Natural killer cell (primary cell): Measurements from ENCODE around the gene PTPRA. TPM values are rescaled to one million over a fixed set of nuclear protein-coding genes. Genes with fewer than 3 reads are reported as not detected.

Experiments
- ATAC-seq, 3 donors: fragments of 150-1000 bp in 2 of 3; fragments of 200-7000 bp in 1 of 3; cut with Tn5 transposase; 1 replicate in 1 of 3; 2 replicates in 2 of 3; pipeline ENCODE4 v1.10.0; 2021; ENCODE audit warnings: mild to moderate bottlenecking in 2 of 3, moderate library complexity in 2 of 3
- DNase-seq, 2 donors: peaks; one replicate each; pipeline versions ENCODE4 v3.0.0 to v3.0.0-alpha.2; 2013 to 2021; ENCODE audit warnings: mixed read lengths in 1 of 2
- H3K27ac ChIP-seq: one replicate; pipeline ENCODE4 v1.5.1; 2013; ENCODE audit warnings: mild to moderate bottlenecking, low read length
- H3K27me3 ChIP-seq: one replicate; pipeline ENCODE4 v1.6.1; 2013; ENCODE audit warnings: low read length; ENCODE audit not compliant: control insufficient read depth, insufficient read depth
- H3K36me3 ChIP-seq: one replicate; pipeline ENCODE4 v1.6.1; 2013; ENCODE audit warnings: low read length; ENCODE audit not compliant: control insufficient read depth, insufficient read depth
- H3K4me1 ChIP-seq: one replicate; pipeline ENCODE4 v1.6.1; 2013; ENCODE audit warnings: low read length; ENCODE audit not compliant: control insufficient read depth, insufficient read depth
- H3K4me3 ChIP-seq: one replicate; pipeline ENCODE4 v1.5.1; 2013; ENCODE audit warnings: low read length
- H3K9me3 ChIP-seq: one replicate; pipeline ENCODE4 v1.6.1; 2013; ENCODE audit warnings: low read length; ENCODE audit not compliant: control insufficient read depth, insufficient read depth
- H3K27ac Mint-ChIP-seq, 2 donors: one replicate each; pipeline ENCODE4 v1.8.0; 2022; ENCODE audit warnings: mild to moderate bottlenecking in 2 of 2, mixed read lengths in 2 of 2, moderate library complexity in 1 of 2
- H3K27me3 Mint-ChIP-seq, 2 donors: one replicate each; pipeline ENCODE4 v1.8.0; 2022; ENCODE audit warnings: low read depth in 2 of 2, mixed read lengths in 2 of 2
- H3K36me3 Mint-ChIP-seq: one replicate; pipeline ENCODE4 v1.8.0; 2022; ENCODE audit warnings: mixed read lengths
- H3K4me1 Mint-ChIP-seq, 2 donors: one replicate each; pipeline ENCODE4 v1.8.0; 2022; ENCODE audit warnings: mixed read lengths in 2 of 2
- H3K4me3 Mint-ChIP-seq: one replicate; pipeline ENCODE4 v1.8.0; 2022; ENCODE audit warnings: mild to moderate bottlenecking, moderate library complexity, mixed read lengths
- H3K9me3 Mint-ChIP-seq, 2 donors: one replicate each; pipeline ENCODE4 v1.8.0; 2022; ENCODE audit warnings: mixed read lengths in 2 of 2
- CTCF ChIP-seq: fragments of 200-600 bp; IDR thresholded peaks from one replicate; pipeline ENCODE4 v1.8.0; 2022; ENCODE audit warnings: antibody characterized with exemption
- WGBS: methylation state at CpG from one replicate; pipeline ENCODE4 v1.1.7; 2013; ENCODE audit warnings: missing lambda C conversion rate; ENCODE audit not compliant: insufficient coverage; 5-methylcytosine and 5-hydroxymethylcytosine counted together
- intact Hi-C: fragments of 100-400 bp; cut with micrococcal nuclease; formaldehyde crosslinking; loops from one replicate; pipeline ENCODE4 v1.14.2; 2022
- total RNA-seq, 4 donors: library from RNA; stranded (reverse); fragments of 120-200 nt in 1 of 4; gene quantifications; one replicate each; pipeline versions ENCODE4 v1.2.3 to v1.2.4, GENCODE V29; 2013 to 2022

Gene PTPRA
- total RNA-seq, 3 donors from 2014 or later (not counting 1 experiment from before 2014, with no cell fraction given), result 125 to 172 (median 141) TPM

DNA sequence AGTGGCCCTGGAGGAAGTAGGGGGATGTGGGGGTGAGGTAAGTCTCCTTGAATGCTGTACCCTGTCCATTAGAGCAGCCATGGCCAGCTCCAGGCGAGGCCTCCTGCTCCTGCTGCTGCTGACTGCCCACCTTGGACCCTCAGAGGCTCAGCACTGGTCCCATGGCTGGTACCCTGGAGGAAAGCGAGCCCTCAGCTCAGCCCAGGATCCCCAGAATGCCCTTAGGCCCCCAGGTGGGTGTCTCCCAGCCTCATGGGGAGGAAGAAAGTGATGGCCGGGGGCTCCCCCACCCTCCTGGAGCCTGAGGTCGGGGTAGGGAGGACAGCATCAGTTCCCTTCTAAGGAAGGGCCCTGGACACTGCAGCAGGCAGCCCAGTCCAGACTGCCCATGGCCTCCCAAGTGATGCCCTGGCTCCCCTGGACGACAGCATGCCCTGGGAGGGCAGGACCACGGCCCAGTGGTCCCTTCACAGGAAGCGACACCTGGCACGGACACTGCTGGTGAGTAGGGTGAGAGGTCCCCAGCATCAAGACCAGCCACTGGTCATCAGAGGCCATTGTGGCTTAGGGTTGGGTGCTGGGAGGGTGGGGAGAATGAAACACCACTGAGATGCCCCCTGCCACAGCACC is 171.2 kb downstream of the PTPRA start:
- H3K36me3 ChIP-seq, result peaks cover 18% of the 10 kb centered on the region
- WGBS, result 68% methylated on average over 8 of the region's 8 CpGs
- H3K9me3 ChIP-seq, result no peaks in the 10 kb centered on the region
- no peak overlapping the region for H3K4me3 ChIP-seq
- peaks cover 19 to 33% of the 10 kb centered on the region in 2 donors for H3K4me1 Mint-ChIP-seq
- DNase-seq (no peak), ATAC-seq (no peak)
- no peak for TF ChIP-seq CTCF
- H3K4me1 ChIP-seq, result peaks cover 22% of the 10 kb centered on the region
- peak overlapping the region; percentile 77 to 86 for H3K27ac Mint-ChIP-seq
- no peaks in the 10 kb centered on the region for H3K27me3 ChIP-seq
- peaks cover 2% of the 10 kb centered on the region for H3K36me3 Mint-ChIP-seq
- H3K9me3 Mint-ChIP-seq, result no peaks in the 10 kb centered on the region
- intact Hi-C loops, result no loop called here
- no peak overlapping the region for H3K27ac ChIP-seq
- H3K27me3 Mint-ChIP-seq, result no peaks in the 10 kb centered on the region
- H3K4me3 Mint-ChIP-seq, result peak overlapping the region; percentile 28

DNA sequence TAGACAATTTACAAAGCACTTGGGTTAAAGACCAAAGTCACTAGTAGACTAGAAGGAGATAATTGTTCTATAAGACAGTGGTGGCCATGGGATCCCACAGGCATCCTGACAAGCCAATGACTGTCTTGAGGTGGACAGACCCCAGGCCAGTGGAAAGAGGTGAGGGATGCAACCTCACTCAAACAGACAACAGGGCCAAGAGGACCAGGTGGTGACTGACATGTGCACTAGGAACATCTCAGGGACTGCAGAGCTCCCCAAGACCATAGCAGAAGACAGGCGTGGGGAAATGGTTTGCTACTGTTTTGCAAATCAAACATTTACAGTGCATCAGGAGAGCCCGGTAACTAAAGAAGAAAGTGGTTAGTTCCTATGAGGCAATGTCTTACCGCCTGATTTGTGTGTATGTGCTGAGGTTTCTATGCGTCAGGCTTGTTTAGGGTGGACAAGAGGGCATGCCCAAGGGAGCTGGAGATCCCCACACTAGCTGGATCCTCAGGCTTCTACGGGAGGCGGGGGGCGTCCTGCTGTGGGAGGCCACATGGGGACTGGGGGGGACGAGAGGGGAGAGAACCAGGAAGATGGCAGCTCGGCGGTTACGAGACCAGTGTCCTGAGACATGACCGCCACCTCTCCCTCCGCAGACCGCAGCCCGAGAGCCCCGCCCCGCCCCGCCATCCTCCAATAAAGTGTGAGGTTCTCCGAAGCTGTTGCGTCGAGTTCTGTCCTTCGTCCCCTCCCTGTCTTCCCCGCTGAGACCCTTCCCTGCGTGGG is 171.9 kb downstream of the PTPRA start:
- H3K27ac ChIP-seq, result peak overlapping the region; percentile 74
- peak; percentile 61 to 69 (median 68) for ATAC-seq

GRCh38 chr20:3045816-3046676 is 172.8 kb downstream of the PTPRA start, which contains the start of gene MRPS26:
Gene MRPS26, plus strand, starts transcription at chr20:3046052. Its CDS starts 17 bp downstream, at chr20:3046069.
- peaks cover 22% of the 10 kb centered on the region for H3K4me1 ChIP-seq
- Mint-ChIP-seq H3K36me3 (no peaks in the 10 kb centered on the region), H3K27me3 (no peaks in the 10 kb centered on the region), H3K4me3 (peak within 1 kb of the TSS; percentile 87), H3K4me1 (peaks cover 13 to 26% of the 10 kb centered on the region in 2 donors), H3K27ac (peak within 1 kb of the TSS; percentile 77 to 86), H3K9me3 (no peaks in the 10 kb centered on the region)
- intact Hi-C loops, result no loop called here
- H3K36me3 ChIP-seq, result peaks cover 17% of the 10 kb centered on the region
- WGBS, result under 1% methylated on average over 104 of the region's 104 CpGs
- DNase-seq (peak; percentile 77 to 84), ATAC-seq (peak; percentile 84 to 95 (median 89))
- H3K27ac ChIP-seq, result peak within 1 kb of the TSS; percentile 74
- no peaks in the 10 kb centered on the region for H3K27me3 ChIP-seq
- peak within 1 kb of the TSS; percentile 63 for H3K4me3 ChIP-seq
- no peak for TF ChIP-seq CTCF
- no peaks in the 10 kb centered on the region for H3K9me3 ChIP-seq

More for the DNA sequence above, 171.9 kb downstream of the PTPRA start:
- no peaks in the 10 kb centered on the region for H3K9me3 ChIP-seq
- DNase-seq, result peak; percentile 60 to 62
- no peaks in the 10 kb centered on the region for H3K27me3 ChIP-seq
- H3K4me1 ChIP-seq, result peaks cover 22% of the 10 kb centered on the region
- peak overlapping the region; percentile 63 for H3K4me3 ChIP-seq
- Mint-ChIP-seq H3K27me3 (no peaks in the 10 kb centered on the region), H3K36me3 (no peaks in the 10 kb centered on the region), H3K4me3 (peak overlapping the region; percentile 87), H3K9me3 (no peaks in the 10 kb centered on the region), H3K27ac (peak overlapping the region; percentile 77 to 86), H3K4me1 (peaks cover 17 to 30% of the 10 kb centered on the region in 2 donors)
- intact Hi-C loops, result no loop called here
- 2% methylated on average over 24 of the region's 24 CpGs for WGBS
- no peak for TF ChIP-seq CTCF
- H3K36me3 ChIP-seq, result peaks cover 17% of the 10 kb centered on the region
